Activated T-helper 1 cell treated with Interleukin-2 at 50 U/mL for 16 hours (primary cell): ENCODE results near the gene DHRS7B.

ENCODE experiments used
- DNase-seq: peaks from one replicate; pipeline ENCODE4 v3.0.0-alpha.2; 2020; ENCODE audit warnings: low read depth

DHRS7B gene

GRCh38 chr17:21240369-21241055, 113.7 kb downstream of the DHRS7B start:
- DNase-seq: no peak
